Thoracic aorta (tissue), 2 donors: ENCODE results near the gene RTF2. TPM values are rescaled to one million over a fixed set of nuclear protein-coding genes. Genes with fewer than 3 reads are reported as not detected.

Experiments
- ATAC-seq: fragments of 150-250 bp; one replicate; pipeline ENCODE4 v1.8.0; 2017; ENCODE audit warnings: low read depth; ENCODE audit not compliant: insufficient number of reproducible peaks, low FRiP score
- DNase-seq: peaks from one replicate; pipeline ENCODE4 v3.0.0-alpha.2; 2020; ENCODE audit warnings: low spot score
- H3K27ac ChIP-seq, 2 donors: fragments of 200-600 bp; sonication (generic); 1 replicate in 1 of 2; 2 replicates in 1 of 2; pipeline ENCODE4 v1.5.1; 2016; ENCODE audit warnings: mild to moderate bottlenecking in 2 of 2, moderate library complexity in 2 of 2
- H3K27me3 ChIP-seq: fragments of 200-600 bp; sonication (generic); replicated peaks from 2 replicates; pipeline ENCODE4 v1.6.0; 2016; ENCODE audit warnings: mild to moderate bottlenecking; ENCODE audit not compliant: insufficient read depth
- H3K36me3 ChIP-seq: fragments of 200-600 bp; sonication (generic); one replicate; pipeline ENCODE4 v1.5.1; 2016
- H3K4me1 ChIP-seq, 2 donors: fragments of 200-600 bp; sonication (generic); 1 replicate in 1 of 2; 2 replicates in 1 of 2; pipeline versions ENCODE4 v1.5.1 to v1.6.0; 2016; ENCODE audit warnings: low read depth in 2 of 2, mild to moderate bottlenecking in 1 of 2; ENCODE audit not compliant: control insufficient read depth in 1 of 2
- H3K4me3 ChIP-seq: fragments of 200-600 bp; sonication (generic); 2 replicates; pipeline ENCODE4 v1.5.1; 2016; ENCODE audit warnings: mild to moderate bottlenecking
- H3K9me3 ChIP-seq: fragments of 200-600 bp; sonication (generic); 2 replicates; pipeline ENCODE4 v1.5.1; 2016
- total RNA-seq, 2 donors: library from RNA; depleted of rRNA; stranded (reverse); fragments of >200 nt; gene quantifications; one replicate each; pipeline versions ENCODE4 v1.1.0 to v1.2.3, GENCODE V29; 2016
- TF ChIP-seq, protein P1 (sequence below): fragments of 200-600 bp; sonication (generic); IDR thresholded peaks from one replicate; pipeline ENCODE4 v1.5.1; 2019; ENCODE audit warnings: antibody characterized with exemption

The RTF2 gene
- total RNA-seq, 2 donors from 2014 or later, result 70.9 to 71.6 TPM

DNA sequence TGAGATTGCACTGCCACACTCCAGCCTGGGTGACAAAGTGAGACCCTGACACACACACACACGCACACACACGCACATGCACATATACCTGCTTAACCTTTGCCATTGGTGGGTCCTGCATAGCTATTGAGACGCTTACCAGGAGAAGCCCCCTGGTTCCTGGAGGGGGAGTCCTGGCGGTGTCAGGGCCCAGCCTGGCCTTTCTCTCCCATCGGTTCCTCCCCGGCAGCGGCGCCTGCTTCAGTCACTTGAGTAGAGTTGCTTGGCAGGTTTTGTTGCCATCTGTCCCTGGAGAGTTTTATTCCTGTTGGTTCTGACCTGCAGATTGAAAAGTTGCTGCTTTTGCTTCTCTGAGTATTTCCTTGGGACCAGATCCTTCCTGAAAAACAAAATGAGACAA lies 35.5 kb downstream of the RTF2 start:
- Histone ChIP-seq H3K4me1 (no peaks in the 10 kb centered on the region), H3K36me3 (no peaks in the 10 kb centered on the region), H3K27me3 (no peaks in the 10 kb centered on the region), H3K4me3 (no peak overlapping the region), H3K9me3 (no peaks in the 10 kb centered on the region), H3K27ac (no peak overlapping the region)
- TF ChIP-seq, protein P1, sequence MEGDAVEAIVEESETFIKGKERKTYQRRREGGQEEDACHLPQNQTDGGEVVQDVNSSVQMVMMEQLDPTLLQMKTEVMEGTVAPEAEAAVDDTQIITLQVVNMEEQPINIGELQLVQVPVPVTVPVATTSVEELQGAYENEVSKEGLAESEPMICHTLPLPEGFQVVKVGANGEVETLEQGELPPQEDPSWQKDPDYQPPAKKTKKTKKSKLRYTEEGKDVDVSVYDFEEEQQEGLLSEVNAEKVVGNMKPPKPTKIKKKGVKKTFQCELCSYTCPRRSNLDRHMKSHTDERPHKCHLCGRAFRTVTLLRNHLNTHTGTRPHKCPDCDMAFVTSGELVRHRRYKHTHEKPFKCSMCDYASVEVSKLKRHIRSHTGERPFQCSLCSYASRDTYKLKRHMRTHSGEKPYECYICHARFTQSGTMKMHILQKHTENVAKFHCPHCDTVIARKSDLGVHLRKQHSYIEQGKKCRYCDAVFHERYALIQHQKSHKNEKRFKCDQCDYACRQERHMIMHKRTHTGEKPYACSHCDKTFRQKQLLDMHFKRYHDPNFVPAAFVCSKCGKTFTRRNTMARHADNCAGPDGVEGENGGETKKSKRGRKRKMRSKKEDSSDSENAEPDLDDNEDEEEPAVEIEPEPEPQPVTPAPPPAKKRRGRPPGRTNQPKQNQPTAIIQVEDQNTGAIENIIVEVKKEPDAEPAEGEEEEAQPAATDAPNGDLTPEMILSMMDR, result no peak
- DNase-seq (no peak), ATAC-seq (no peak)

DNA sequence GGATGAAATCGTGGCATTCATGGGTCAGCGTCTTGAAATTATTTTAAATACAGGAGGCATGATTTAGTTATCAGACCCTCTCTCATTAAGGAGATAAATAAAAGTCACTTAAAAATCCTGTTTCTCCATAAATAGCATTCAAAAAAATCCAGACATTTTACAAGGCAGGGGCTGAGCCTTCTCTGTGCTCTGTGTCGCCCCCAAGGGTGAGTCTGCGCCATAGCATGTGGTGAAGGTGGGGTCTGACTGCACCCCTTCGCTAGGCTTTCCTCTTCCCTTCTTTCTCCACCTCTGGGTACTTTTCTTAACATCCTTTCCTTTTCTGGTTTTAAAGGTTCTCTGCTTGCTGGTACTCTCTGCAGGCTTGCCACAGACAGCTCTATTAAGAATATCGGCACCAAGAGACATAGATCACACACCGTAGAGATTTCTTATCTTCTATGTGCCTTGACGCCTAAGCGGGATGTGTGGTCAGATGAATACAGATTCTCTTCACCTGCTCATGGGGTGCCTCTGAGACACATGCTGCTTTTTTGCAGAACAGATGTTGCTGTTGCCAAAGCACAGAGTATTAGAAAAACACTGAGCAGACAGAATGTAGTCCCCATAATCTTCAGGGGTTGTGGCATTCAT lies 36.1 kb downstream of the RTF2 start:
- no peak overlapping the region for H3K27ac ChIP-seq
- no peak for ATAC-seq
- TF ChIP-seq, protein P1, result no peak

DNA sequence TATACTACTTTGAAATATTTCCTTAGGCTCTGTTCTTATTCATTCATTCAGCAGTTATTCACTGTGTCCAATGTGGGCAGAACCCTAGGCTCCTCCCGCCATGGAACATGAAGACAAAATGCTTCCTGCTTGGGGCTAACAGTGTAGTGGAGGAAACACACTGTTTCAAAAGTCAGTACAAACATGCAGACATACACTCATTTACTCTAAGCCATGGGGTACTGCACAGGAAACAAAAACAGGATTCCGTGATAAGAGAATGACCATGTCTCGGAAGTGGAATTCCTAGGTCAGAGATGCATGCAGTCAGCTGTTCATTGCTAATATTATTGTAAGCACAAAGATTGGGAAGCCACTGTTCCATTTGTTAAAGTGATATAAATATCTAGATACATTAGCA lies 37.7 kb downstream of the RTF2 start:
- no peak for DNase-seq
- TF ChIP-seq, protein P1, result no peak

More for the DNA sequence above, 36.1 kb downstream of the RTF2 start:
- Histone ChIP-seq H3K9me3 (no peaks in the 10 kb centered on the region), H3K36me3 (no peaks in the 10 kb centered on the region), H3K4me1 (no peaks in the 10 kb centered on the region), H3K4me3 (no peak overlapping the region), H3K27me3 (no peaks in the 10 kb centered on the region)
- no peak for DNase-seq

DNA sequence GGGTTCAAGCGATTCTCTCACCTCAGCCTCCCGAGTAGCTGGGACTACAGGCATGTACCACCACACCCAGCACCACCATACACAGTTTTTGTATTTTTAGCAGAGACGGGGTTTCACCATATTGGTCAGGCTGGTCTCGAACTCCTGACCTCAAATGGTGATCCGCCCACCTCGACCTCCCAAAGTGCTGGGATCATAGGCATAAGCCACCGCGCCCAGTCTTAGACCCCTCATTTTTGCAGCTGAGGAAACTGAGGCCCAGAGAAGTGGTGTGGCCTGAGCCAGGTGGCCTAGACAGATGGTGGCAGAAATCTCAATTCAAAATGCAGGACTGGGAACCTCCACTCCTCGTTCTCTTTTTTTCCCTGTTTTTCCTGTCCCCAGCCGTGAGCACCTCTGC lies 43.5 kb downstream of the RTF2 start:
- H3K4me1 ChIP-seq, result no peaks in the 10 kb centered on the region
- TF ChIP-seq, protein P1, result no peak
- H3K36me3 ChIP-seq, result peaks cover 14% of the 10 kb centered on the region
- no peak for DNase-seq
- no peak overlapping the region for H3K4me3 ChIP-seq
- H3K27ac ChIP-seq, result no peak overlapping the region
- no peak for ATAC-seq
- H3K9me3 ChIP-seq, result no peaks in the 10 kb centered on the region
- H3K27me3 ChIP-seq, result no peaks in the 10 kb centered on the region

More for the DNA sequence above, 37.7 kb downstream of the RTF2 start:
- no peaks in the 10 kb centered on the region for H3K4me1 ChIP-seq
- H3K4me3 ChIP-seq, result no peak overlapping the region
- no peaks in the 10 kb centered on the region for H3K27me3 ChIP-seq
- H3K9me3 ChIP-seq, result no peaks in the 10 kb centered on the region
- H3K36me3 ChIP-seq, result no peaks in the 10 kb centered on the region
- ATAC-seq, result no peak
- H3K27ac ChIP-seq, result no peak overlapping the region

DNA sequence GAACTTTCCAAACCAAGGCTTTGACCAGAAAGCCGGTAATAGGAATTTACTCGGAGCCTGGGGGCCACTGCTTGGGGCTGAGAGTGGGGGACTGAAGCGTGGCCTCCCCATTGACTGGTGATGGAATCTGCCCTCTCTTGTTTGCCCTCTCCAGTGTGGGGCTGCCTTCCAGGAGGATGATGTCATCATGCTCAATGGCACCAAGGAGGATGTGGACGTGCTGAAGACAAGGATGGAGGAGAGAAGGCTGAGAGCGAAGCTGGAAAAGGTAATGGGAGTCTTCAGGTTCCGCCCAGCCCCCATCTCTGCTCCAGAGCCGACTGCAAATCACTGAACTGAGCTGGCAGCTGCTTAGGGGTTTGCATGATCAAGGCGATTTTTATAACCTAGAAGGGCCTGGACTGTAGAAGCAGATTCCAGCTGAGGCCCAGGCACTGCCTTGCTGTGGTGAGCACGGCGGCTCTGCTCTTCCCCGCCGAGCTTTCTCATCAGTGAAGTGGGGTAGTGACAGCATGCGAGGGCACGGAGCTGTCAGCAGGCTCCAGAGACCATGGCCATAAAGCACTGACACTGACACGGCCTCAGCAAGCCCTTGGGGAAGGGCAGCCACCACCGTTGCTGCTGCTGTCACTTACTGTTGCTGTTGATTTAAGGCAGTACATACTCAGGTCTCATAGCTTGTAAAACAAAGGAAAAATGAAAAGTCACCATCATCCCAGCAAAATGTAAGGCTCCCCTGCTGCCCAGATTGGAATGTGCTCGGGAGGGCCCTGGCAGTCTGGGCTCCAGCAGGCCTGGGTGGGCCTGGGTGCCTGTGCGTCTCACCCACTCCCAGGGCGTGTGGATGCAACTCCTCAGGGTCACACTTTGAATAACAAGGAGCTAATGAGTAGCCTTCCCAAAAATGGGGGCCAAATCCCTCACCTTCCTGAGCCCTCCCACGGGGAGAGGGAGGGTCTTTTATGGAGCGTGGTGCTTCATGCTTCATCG lies 45.0 kb downstream of the RTF2 start:
- H3K27me3 ChIP-seq, result no peaks in the 10 kb centered on the region
- ATAC-seq, result no peak
- peaks cover 29% of the 10 kb centered on the region for H3K36me3 ChIP-seq
- no peak for DNase-seq
- no peak overlapping the region for H3K27ac ChIP-seq
- TF ChIP-seq, protein P1, result no peak
- no peaks in the 10 kb centered on the region for H3K4me1 ChIP-seq
- no peaks in the 10 kb centered on the region for H3K9me3 ChIP-seq
- no peak overlapping the region for H3K4me3 ChIP-seq
